Neural cell (in vitro differentiated cells): ENCODE data around the gene TGM5.

Source experiments
- EP300 ChIP-seq: fragments of 450-650 bp; conservative IDR thresholded peaks from 2 replicates; pipeline ENCODE4 v1.6.1; 2014; ENCODE audit warnings: antibody characterized with exemption, mild to moderate bottlenecking, moderate library complexity; ENCODE audit not compliant: poor library complexity, severe bottlenecking
- EZH2 ChIP-seq: fragments of 200-600, 300-800 bp; shearing (Covaris generic), sonication (generic); IDR thresholded peaks from 2 replicates; pipeline ENCODE4 v1.6.1; 2014; ENCODE audit warnings: antibody characterized with exemption, low read length, borderline replicate concordance, mild to moderate bottlenecking; ENCODE audit not compliant: insufficient read depth, poor library complexity, severe bottlenecking
- POLR2AphosphoS5 ChIP-seq: IDR thresholded peaks from 2 replicates; pipeline ENCODE4 v1.6.1; 2012
- RAD21 ChIP-seq: fragments of 450-650 bp; conservative IDR thresholded peaks from 2 replicates; pipeline ENCODE4 v1.6.1; 2014; ENCODE audit warnings: antibody characterized with exemption, mild to moderate bottlenecking, moderate library complexity
- TF ChIP-seq, protein P1 (sequence below): fragments of 450-650 bp; IDR thresholded peaks from 2 replicates; pipeline ENCODE4 v1.5.1; 2014; ENCODE audit warnings: antibody characterized with exemption, mild to moderate bottlenecking, moderate library complexity; ENCODE audit not compliant: poor library complexity, severe bottlenecking

DNA sequence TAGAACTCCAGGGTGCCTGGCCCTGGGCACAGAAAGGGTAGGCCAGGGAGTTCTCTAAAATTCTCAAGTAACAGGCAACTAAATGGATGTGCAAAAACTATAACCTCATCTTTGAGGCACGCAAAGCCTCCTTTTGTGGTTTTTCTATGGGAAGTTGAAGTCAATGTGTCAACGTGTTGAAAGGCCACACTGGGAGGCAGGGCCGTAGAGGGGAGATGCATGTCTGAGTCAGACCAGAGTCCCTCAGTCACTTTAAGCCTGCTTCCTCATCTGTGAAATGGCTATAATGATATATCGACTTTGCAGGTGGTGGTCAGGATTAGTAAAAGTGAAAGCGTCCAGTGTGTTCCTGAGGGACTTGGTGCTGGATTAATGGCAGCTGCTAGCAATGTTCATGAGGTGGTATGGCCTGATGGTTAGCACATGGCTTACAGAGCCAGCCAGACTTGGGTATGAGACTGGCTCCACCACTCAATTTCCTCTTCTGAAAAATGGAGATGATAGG lies 17.0 kb downstream of the TGM5 start:
- TF ChIP-seq, protein P1, sequence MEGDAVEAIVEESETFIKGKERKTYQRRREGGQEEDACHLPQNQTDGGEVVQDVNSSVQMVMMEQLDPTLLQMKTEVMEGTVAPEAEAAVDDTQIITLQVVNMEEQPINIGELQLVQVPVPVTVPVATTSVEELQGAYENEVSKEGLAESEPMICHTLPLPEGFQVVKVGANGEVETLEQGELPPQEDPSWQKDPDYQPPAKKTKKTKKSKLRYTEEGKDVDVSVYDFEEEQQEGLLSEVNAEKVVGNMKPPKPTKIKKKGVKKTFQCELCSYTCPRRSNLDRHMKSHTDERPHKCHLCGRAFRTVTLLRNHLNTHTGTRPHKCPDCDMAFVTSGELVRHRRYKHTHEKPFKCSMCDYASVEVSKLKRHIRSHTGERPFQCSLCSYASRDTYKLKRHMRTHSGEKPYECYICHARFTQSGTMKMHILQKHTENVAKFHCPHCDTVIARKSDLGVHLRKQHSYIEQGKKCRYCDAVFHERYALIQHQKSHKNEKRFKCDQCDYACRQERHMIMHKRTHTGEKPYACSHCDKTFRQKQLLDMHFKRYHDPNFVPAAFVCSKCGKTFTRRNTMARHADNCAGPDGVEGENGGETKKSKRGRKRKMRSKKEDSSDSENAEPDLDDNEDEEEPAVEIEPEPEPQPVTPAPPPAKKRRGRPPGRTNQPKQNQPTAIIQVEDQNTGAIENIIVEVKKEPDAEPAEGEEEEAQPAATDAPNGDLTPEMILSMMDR: no peak
- TF ChIP-seq EP300 (no peak), EZH2 (no peak), POLR2AphosphoS5 (no peak), RAD21 (no peak)
